ENCODE measurements around the gene TUBB6. TPM values are rescaled to one million over a fixed set of nuclear protein-coding genes. Genes with fewer than 3 reads are reported as not detected.
A peak's percentile ranks its signal among the peaks of the same experiment; 100 is the strongest.

The TUBB6 gene
- total and polyA plus RNA-seq, 2 of the 13 experiments (the other 11 are each of a cell fraction or from before 2014, with no cell fraction given), result 9.9 to 28.6 TPM

DNA sequence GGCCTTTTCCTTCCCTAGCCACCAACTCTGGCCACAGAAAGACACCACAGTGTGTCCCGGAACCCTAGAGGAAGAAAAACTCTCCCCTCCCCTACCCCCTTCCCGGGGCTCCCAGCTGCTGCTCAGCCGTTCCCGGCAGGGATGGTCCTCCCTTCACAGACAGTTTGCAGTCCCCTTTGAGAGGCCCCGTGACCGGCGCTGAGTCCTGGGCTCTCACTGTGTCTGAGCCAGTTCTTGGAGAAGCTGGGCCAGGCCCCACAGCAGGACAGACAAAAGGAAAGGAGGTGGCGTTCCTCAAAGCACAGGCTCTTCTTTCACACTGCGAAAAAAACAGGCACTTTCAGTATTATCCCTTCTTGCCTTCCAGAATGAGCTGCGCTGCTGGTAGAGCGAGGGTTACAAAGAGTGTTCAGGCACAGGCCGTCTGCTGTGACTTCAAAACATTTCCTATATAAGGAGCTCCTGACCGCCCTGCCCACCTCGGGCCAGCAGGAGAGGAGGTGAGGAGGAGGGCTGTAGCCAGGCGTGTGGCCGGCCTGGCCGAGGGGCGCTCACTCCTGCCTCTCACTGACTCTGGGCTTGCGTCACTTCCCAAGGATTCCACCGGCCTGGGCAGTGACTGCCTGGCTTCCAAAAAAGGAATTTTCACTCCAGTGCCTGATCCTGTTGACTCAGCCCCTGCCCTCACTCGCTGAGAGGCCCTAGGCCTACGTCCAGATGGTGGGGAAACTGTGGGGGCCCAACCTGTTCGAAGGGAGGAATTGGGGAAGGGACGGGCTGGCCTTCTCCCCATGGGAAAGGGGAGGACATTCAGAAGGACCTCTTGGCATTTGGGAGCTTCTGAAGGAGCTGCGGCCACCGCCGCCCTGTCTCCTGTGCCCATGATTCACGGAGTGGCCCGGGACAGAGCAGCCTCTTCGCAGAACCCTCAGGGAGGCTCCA, 29.0 kb upstream of the TUBB6 start (continued):
- TF ChIP-seq, protein P1, sequence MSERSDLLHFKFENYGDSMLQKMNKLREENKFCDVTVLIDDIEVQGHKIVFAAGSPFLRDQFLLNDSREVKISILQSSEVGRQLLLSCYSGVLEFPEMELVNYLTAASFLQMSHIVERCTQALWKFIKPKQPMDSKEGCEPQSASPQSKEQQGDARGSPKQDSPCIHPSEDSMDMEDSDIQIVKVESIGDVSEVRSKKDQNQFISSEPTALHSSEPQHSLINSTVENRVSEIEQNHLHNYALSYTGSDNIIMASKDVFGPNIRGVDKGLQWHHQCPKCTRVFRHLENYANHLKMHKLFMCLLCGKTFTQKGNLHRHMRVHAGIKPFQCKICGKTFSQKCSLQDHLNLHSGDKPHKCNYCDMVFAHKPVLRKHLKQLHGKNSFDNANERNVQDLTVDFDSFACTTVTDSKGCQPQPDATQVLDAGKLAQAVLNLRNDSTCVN (CRISPR knock-in tag; IDR thresholded peaks at IDR 0.05; ENCODE audit: borderline replicate concordance), result peak; percentile 68; the same call in 1 of the 2 replicates
- TF ChIP-seq SMARCC2 (IDR thresholded peaks at IDR 0.05) (no peak), ESRRA (CRISPR knock-in tag; IDR thresholded peaks at IDR 0.05; ENCODE audit: low read depth) (no peak), PCBP2 (optimal IDR thresholded peaks at IDR 0.05; ENCODE audit: low read depth, low read length, poor library complexity, severe bottlenecking) (no peak), SSRP1 (CRISPR knock-in tag; IDR thresholded peaks at IDR 0.05) (no peak), HMG20A (CRISPR knock-in tag; IDR thresholded peaks at IDR 0.05; ENCODE audit: borderline replicate concordance) (no peak), SRSF4 (IDR thresholded peaks at IDR 0.05; ENCODE audit: low read depth, low read length, poor library complexity, severe bottlenecking) (no peak), TAF15 (IDR thresholded peaks at IDR 0.05; ENCODE audit: low read depth, low read length, poor library complexity, severe bottlenecking) (no peak), ZEB1 (IDR thresholded peaks at IDR 0.05; ENCODE audit: insufficient replicate concordance, low read depth) (no peak), ZNF660 (CRISPR knock-in tag; IDR thresholded peaks at IDR 0.05; ENCODE audit: borderline replicate concordance, low read depth) (no peak), KDM5B (CRISPR knock-in tag; IDR thresholded peaks at IDR 0.05; ENCODE audit: borderline replicate concordance) (no peak), CHD2 (IDR thresholded peaks at IDR 0.05; ENCODE audit: low read depth, low read length) (no peak), RBFOX2 (IDR thresholded peaks at IDR 0.05; ENCODE audit: low read depth, low read length) (no peak), IRX3 (CRISPR knock-in tag; IDR thresholded peaks at IDR 0.05; ENCODE audit: borderline replicate concordance, low read depth) (no peak), TCF7 (IDR thresholded peaks at IDR 0.05; ENCODE audit: low read depth) (no peak), ZNF44 (CRISPR knock-in tag; IDR thresholded peaks at IDR 0.05) (no peak), MATR3 (CRISPR knock-in tag; IDR thresholded peaks at IDR 0.05) (no peak), ZNF563 (CRISPR knock-in tag; IDR thresholded peaks at IDR 0.05) (no peak)
- TF ChIP-seq, protein P2, sequence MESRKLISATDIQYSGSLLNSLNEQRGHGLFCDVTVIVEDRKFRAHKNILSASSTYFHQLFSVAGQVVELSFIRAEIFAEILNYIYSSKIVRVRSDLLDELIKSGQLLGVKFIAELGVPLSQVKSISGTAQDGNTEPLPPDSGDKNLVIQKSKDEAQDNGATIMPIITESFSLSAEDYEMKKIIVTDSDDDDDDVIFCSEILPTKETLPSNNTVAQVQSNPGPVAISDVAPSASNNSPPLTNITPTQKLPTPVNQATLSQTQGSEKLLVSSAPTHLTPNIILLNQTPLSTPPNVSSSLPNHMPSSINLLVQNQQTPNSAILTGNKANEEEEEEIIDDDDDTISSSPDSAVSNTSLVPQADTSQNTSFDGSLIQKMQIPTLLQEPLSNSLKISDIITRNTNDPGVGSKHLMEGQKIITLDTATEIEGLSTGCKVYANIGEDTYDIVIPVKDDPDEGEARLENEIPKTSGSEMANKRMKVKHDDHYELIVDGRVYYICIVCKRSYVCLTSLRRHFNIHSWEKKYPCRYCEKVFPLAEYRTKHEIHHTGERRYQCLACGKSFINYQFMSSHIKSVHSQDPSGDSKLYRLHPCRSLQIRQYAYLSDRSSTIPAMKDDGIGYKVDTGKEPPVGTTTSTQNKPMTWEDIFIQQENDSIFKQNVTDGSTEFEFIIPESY (CRISPR knock-in tag; IDR thresholded peaks at IDR 0.05), result no peak
- TF ChIP-seq, protein P3, sequence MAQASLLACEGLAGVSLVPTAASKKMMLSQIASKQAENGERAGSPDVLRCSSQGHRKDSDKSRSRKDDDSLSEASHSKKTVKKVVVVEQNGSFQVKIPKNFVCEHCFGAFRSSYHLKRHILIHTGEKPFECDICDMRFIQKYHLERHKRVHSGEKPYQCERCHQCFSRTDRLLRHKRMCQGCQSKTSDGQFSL (CRISPR knock-in tag; IDR thresholded peaks at IDR 0.05), result no peak
- TF ChIP-seq, protein P4, sequence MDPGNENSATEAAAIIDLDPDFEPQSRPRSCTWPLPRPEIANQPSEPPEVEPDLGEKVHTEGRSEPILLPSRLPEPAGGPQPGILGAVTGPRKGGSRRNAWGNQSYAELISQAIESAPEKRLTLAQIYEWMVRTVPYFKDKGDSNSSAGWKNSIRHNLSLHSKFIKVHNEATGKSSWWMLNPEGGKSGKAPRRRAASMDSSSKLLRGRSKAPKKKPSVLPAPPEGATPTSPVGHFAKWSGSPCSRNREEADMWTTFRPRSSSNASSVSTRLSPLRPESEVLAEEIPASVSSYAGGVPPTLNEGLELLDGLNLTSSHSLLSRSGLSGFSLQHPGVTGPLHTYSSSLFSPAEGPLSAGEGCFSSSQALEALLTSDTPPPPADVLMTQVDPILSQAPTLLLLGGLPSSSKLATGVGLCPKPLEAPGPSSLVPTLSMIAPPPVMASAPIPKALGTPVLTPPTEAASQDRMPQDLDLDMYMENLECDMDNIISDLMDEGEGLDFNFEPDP (CRISPR knock-in tag; conservative IDR thresholded peaks at IDR 0.05), result no peak
- TF ChIP-seq, protein P5, sequence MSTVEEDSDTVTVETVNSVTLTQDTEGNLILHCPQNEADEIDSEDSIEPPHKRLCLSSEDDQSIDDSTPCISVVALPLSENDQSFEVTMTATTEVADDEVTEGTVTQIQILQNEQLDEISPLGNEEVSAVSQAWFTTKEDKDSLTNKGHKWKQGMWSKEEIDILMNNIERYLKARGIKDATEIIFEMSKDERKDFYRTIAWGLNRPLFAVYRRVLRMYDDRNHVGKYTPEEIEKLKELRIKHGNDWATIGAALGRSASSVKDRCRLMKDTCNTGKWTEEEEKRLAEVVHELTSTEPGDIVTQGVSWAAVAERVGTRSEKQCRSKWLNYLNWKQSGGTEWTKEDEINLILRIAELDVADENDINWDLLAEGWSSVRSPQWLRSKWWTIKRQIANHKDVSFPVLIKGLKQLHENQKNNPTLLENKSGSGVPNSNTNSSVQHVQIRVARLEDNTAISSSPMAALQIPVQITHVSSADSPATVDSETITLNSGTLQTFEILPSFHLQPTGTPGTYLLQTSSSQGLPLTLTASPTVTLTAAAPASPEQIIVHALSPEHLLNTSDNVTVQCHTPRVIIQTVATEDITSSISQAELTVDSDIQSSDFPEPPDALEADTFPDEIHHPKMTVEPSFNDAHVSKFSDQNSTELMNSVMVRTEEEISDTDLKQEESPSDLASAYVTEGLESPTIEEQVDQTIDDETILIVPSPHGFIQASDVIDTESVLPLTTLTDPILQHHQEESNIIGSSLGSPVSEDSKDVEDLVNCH (CRISPR knock-in tag; IDR thresholded peaks at IDR 0.05), result no peak

Data from HepG2 (cell line).